GM12892 (cell line): ENCODE data around the gene THADA.

Experiments
- POLR2A ChIP-seq: IDR thresholded peaks from 2 replicates; pipeline ENCODE4 v1.6.1; 2011; ENCODE audit warnings: low read depth, low read length, control low read depth
- POLR2AphosphoS5 ChIP-seq: IDR thresholded peaks from 2 replicates; pipeline ENCODE4 v1.6.1; 2011; ENCODE audit warnings: low read depth, low read length, control low read depth

DNA sequence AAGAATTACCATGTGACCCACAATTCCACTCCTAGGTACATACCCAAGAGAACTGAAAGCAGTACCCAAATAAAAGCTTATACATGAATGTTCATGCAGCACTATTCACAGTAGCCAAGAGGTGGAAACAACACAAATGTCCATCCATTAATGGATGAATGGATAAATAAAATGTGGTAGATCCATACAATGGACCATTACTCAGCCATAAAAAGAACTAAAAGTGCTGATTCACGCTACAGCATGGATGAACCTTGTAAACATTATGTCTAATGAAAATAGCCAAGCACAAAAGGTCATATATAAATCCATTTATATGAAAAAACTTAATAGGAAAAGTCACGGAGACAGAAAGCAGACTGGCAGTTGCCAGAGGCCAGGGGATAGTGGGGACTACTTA, 345.8 kb downstream of the THADA start:
- no peak for TF ChIP-seq POLR2A
- no peak for TF ChIP-seq POLR2AphosphoS5
